HEK293 (cell line): Measurements from ENCODE around the gene DUSP16.

ENCODE experiments used
- ATF2 ChIP-seq: fragments of 450-650 bp; formaldehyde crosslinking; IDR thresholded peaks from 2 replicates; pipeline ENCODE4 v1.5.1; 2016; ENCODE audit warnings: missing biosample characterization, missing genetic modification characterization, low read depth
- BCL11B ChIP-seq: fragments of 450-650 bp; formaldehyde crosslinking; IDR thresholded peaks from 2 replicates; pipeline ENCODE4 v1.5.1; 2016; ENCODE audit warnings: low read depth, missing biosample characterization, missing genetic modification characterization
- GFI1B ChIP-seq: fragments of 450-650 bp; formaldehyde crosslinking; IDR thresholded peaks from 2 replicates; pipeline ENCODE4 v1.5.1; 2016; ENCODE audit warnings: missing biosample characterization, missing genetic modification characterization
- KLF17 ChIP-seq: fragments of 450-650 bp; formaldehyde crosslinking; IDR thresholded peaks from 2 replicates; pipeline ENCODE4 v1.5.1; 2016; ENCODE audit warnings: missing biosample characterization, missing genetic modification characterization
- KLF7 ChIP-seq: fragments of 450-650 bp; formaldehyde crosslinking; IDR thresholded peaks from 2 replicates; pipeline ENCODE4 v1.5.1; 2016; ENCODE audit warnings: missing biosample characterization, missing genetic modification characterization, borderline replicate concordance
- KLF8 ChIP-seq: fragments of 450-650 bp; formaldehyde crosslinking; IDR thresholded peaks from 2 replicates; pipeline ENCODE4 v1.5.1; 2016; ENCODE audit warnings: missing biosample characterization, missing genetic modification characterization
- SETDB1 ChIP-seq: IDR thresholded peaks from one replicate; pipeline ENCODE4 v1.6.1; 2017; ENCODE audit warnings: mild to moderate bottlenecking, low read length, moderate library complexity, mixed read lengths; ENCODE audit not compliant: insufficient read length
- SP2 ChIP-seq: fragments of 450-650 bp; formaldehyde crosslinking; IDR thresholded peaks from 2 replicates; pipeline ENCODE4 v1.5.1; 2016; ENCODE audit warnings: missing biosample characterization, missing genetic modification characterization
- ZNF10 ChIP-seq: fragments of 450-650 bp; formaldehyde crosslinking; IDR thresholded peaks from 2 replicates; pipeline ENCODE4 v1.5.1; 2017; ENCODE audit warnings: missing biosample characterization, missing genetic modification characterization
- ZNF138 ChIP-seq: fragments of 450-650 bp; formaldehyde crosslinking; IDR thresholded peaks from 2 replicates; pipeline ENCODE4 v1.5.1; 2016; ENCODE audit warnings: missing biosample characterization, missing genetic modification characterization, borderline replicate concordance
- ZNF16 ChIP-seq: fragments of 450-650 bp; formaldehyde crosslinking; IDR thresholded peaks from 2 replicates; pipeline ENCODE4 v1.5.1; 2016; ENCODE audit warnings: low read depth, missing biosample characterization, missing genetic modification characterization
- ZNF221 ChIP-seq: fragments of 450-650 bp; formaldehyde crosslinking; IDR thresholded peaks from 2 replicates; pipeline ENCODE4 v1.5.1; 2017; ENCODE audit warnings: missing biosample characterization, missing genetic modification characterization, borderline replicate concordance
- ZNF248 ChIP-seq: fragments of 450-650 bp; formaldehyde crosslinking; IDR thresholded peaks from 2 replicates; pipeline ENCODE4 v1.5.1; 2017; ENCODE audit warnings: missing biosample characterization, missing genetic modification characterization
- ZNF274 ChIP-seq, 2 experiments: fragments of 200-500 bp in 1 of 2; fragments of 450-650 bp in 1 of 2; sonication (Bioruptor generic) in 1 of 2; formaldehyde crosslinking in 1 of 2; IDR thresholded peaks; 2 replicates each; pipeline versions ENCODE4 v1.5.1 to v1.6.1; 2014 to 2016; ENCODE audit warnings: borderline replicate concordance in 1 of 2, inconsistent platforms in 1 of 2, low read length in 1 of 2, missing biosample characterization in 1 of 2, missing genetic modification characterization in 1 of 2
- ZNF280C ChIP-seq: fragments of 450-650 bp; formaldehyde crosslinking; IDR thresholded peaks from 2 replicates; pipeline ENCODE4 v1.5.1; 2016; ENCODE audit warnings: missing biosample characterization, missing genetic modification characterization
- ZNF311 ChIP-seq: fragments of 450-650 bp; formaldehyde crosslinking; IDR thresholded peaks from 2 replicates; pipeline ENCODE4 v1.5.1; 2017; ENCODE audit warnings: missing biosample characterization, missing genetic modification characterization, borderline replicate concordance
- ZNF426 ChIP-seq: fragments of 450-650 bp; formaldehyde crosslinking; IDR thresholded peaks from 2 replicates; pipeline ENCODE4 v1.5.1; 2017; ENCODE audit warnings: missing biosample characterization, missing genetic modification characterization, mild to moderate bottlenecking, inconsistent platforms, moderate library complexity
- ZNF449 ChIP-seq: fragments of 450-650 bp; formaldehyde crosslinking; IDR thresholded peaks from 2 replicates; pipeline ENCODE4 v1.5.1; 2017; ENCODE audit warnings: missing biosample characterization, mild to moderate bottlenecking, missing genetic modification characterization, moderate library complexity
- ZNF513 ChIP-seq: fragments of 450-650 bp; IDR thresholded peaks from 2 replicates; pipeline ENCODE4 v1.5.1; 2018; ENCODE audit warnings: missing biosample characterization, missing genetic modification characterization
- ZNF514 ChIP-seq: fragments of 450-650 bp; formaldehyde crosslinking; IDR thresholded peaks from 2 replicates; pipeline ENCODE4 v1.5.1; 2016; ENCODE audit warnings: missing biosample characterization, missing genetic modification characterization
- ZNF529 ChIP-seq: fragments of 450-650 bp; formaldehyde crosslinking; IDR thresholded peaks from 2 replicates; pipeline ENCODE4 v1.5.1; 2017; ENCODE audit warnings: missing genetic modification characterization, missing biosample characterization; ENCODE audit not compliant: insufficient replicate concordance
- ZNF530 ChIP-seq: fragments of 450-650 bp; formaldehyde crosslinking; IDR thresholded peaks from 2 replicates; pipeline ENCODE4 v1.5.1; 2016; ENCODE audit warnings: low read depth, missing biosample characterization, missing genetic modification characterization
- ZNF626 ChIP-seq: fragments of 450-650 bp; sonication (Bioruptor Pico); formaldehyde crosslinking; IDR thresholded peaks from 2 replicates; pipeline ENCODE4 v1.5.1; 2018; ENCODE audit warnings: missing biosample characterization, missing genetic modification characterization, inconsistent platforms
- ZNF645 ChIP-seq: fragments of 450-650 bp; formaldehyde crosslinking; IDR thresholded peaks from 2 replicates; pipeline ENCODE4; 2016; ENCODE audit warnings: missing biosample characterization, missing genetic modification characterization
- ZNF664 ChIP-seq: fragments of 450-650 bp; formaldehyde crosslinking; IDR thresholded peaks from 2 replicates; pipeline ENCODE4 v1.5.1; 2016; ENCODE audit warnings: missing biosample characterization, missing genetic modification characterization
- ZNF747 ChIP-seq: fragments of 450-650 bp; formaldehyde crosslinking; IDR thresholded peaks from 2 replicates; pipeline ENCODE4 v1.5.1; 2016; ENCODE audit warnings: missing biosample characterization, missing genetic modification characterization
- ZNF76 ChIP-seq: fragments of 450-650 bp; formaldehyde crosslinking; IDR thresholded peaks from 2 replicates; pipeline ENCODE4; 2016; ENCODE audit warnings: low read depth, missing biosample characterization, missing genetic modification characterization, borderline replicate concordance
- ZNF776 ChIP-seq: fragments of 450-650 bp; formaldehyde crosslinking; IDR thresholded peaks from 2 replicates; pipeline ENCODE4 v1.5.0; 2017; ENCODE audit warnings: missing biosample characterization, missing genetic modification characterization, borderline replicate concordance
- ZNF777 ChIP-seq: fragments of 450-650 bp; formaldehyde crosslinking; IDR thresholded peaks from 2 replicates; pipeline ENCODE4 v1.5.1; 2017; ENCODE audit warnings: missing biosample characterization, missing genetic modification characterization, borderline replicate concordance
- ZSCAN23 ChIP-seq: fragments of 450-650 bp; formaldehyde crosslinking; IDR thresholded peaks from 2 replicates; pipeline ENCODE4 v1.5.1; 2016; ENCODE audit warnings: missing biosample characterization, missing genetic modification characterization

The DUSP16 gene

GRCh38 chr12:12611512-12612306 is 49.0 kb upstream of the DUSP16 start, which contains the start of gene CREBL2 (continued):
- TF ChIP-seq ZNF280C (tag by site-specific recombination), result no peak
- no peak for TF ChIP-seq ZNF777
- TF ChIP-seq SETDB1, result no peak
- peak; percentile 92 for TF ChIP-seq KLF7 (tag by site-specific recombination)
- no peak for TF ChIP-seq ZNF311 (tag by site-specific recombination)
- peak; percentile 90 for TF ChIP-seq KLF17 (tag by site-specific recombination)
- peak; percentile 40; the same call in 1 of the 2 replicates for TF ChIP-seq ZNF10 (tag by site-specific recombination)
- peak; percentile 82; the same call in 1 of the 2 replicates for TF ChIP-seq ZSCAN23 (tag by site-specific recombination)
- TF ChIP-seq ZNF514, result no peak
- no peak for TF ChIP-seq ZNF645
- TF ChIP-seq ZNF664 (tag by site-specific recombination), result no peak
- TF ChIP-seq ZNF274 (IDR thresholded peaks at IDR 0.05; ENCODE audit: low read length), result no peak
- no peak for TF ChIP-seq ZNF274 (tag by site-specific recombination; IDR thresholded peaks at IDR 0.05; ENCODE audit: borderline replicate concordance)
- TF ChIP-seq ZNF530 (tag by site-specific recombination), result no peak
- no peak for TF ChIP-seq ZNF747 (tag by site-specific recombination)
- TF ChIP-seq ZNF626, result no peak
- no peak for TF ChIP-seq ATF2 (tag by site-specific recombination)
- TF ChIP-seq GFI1B (tag by site-specific recombination), result peak; percentile 76
- TF ChIP-seq ZNF426 (tag by site-specific recombination), result no peak
- no peak for TF ChIP-seq ZNF138 (tag by site-specific recombination)
- no peak for TF ChIP-seq ZNF16 (tag by site-specific recombination)
- peak; percentile 89 for TF ChIP-seq SP2 (tag by site-specific recombination)
- no peak for TF ChIP-seq ZNF529 (tag by site-specific recombination)
- peak; percentile 54 for TF ChIP-seq ZNF513
- TF ChIP-seq BCL11B (tag by site-specific recombination), result no peak
- no peak; the same call in 1 of the 2 replicates for TF ChIP-seq ZNF449
- no peak for TF ChIP-seq ZNF776 (tag by site-specific recombination)
- no peak for TF ChIP-seq ZNF248
- TF ChIP-seq ZNF76, result peak; percentile 95
- TF ChIP-seq KLF8 (tag by site-specific recombination), result peak; percentile 96
- no peak for TF ChIP-seq ZNF221
